ENCODE measurements around the gene TAC3. TPM values are rescaled to one million over a fixed set of nuclear protein-coding genes. Genes with fewer than 3 reads are reported as not detected.
A peak's percentile ranks its signal among the peaks of the same experiment; 100 is the strongest.

Gene TAC3
- polyA plus RNA-seq (2013, experiment 1 of 2), result 1.3 TPM
- polyA plus RNA-seq (2013, experiment 2 of 2), result 0.96 TPM

DNA sequence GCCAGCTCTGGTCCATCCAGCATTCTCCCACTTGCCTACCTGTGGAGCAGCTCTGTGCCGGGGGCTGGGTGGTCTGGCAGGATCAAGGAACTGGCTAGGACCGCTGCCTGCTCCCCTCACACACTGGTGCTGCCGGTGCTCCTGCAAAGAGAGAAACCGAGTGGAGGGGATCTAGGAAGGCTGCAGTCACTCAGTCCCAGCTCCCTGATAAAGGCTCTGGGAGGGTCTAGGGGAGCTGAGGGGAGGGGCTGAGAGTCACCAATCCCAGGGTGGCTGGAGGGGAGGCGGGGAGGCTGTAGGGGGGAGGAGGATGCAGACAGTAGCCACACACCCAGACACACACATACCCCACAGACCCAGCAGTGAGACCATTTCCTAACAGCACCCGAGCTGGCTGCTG lies at the start of gene TAC3:
TAC3 (minus strand) TSS at position 182 of the 400 bp plus-strand sequence. CDS start 732 bp downstream, outside the sequence.
- no peak within 1 kb of the TSS for H4K8ac ChIP-seq (ENCODE audit: low read length)
- no peak within 1 kb of the TSS for H2BK5ac ChIP-seq (ENCODE audit: low read depth, low read length, poor library complexity, severe bottlenecking)
- H2BK15ac ChIP-seq (ENCODE audit: low read depth, poor library complexity, severe bottlenecking), result no peak within 1 kb of the TSS
- H3K18ac ChIP-seq (ENCODE audit: low read depth in 1 of 2, low read length in 2 of 2), result no peak within 1 kb of the TSS
- H3K36me3 ChIP-seq (ENCODE audit: control insufficient read depth in 1 of 2, insufficient read depth in 2 of 2, low read depth in 1 of 2, low read length in 2 of 2), result no peaks in the 10 kb centered on the region
- no peak within 1 kb of the TSS for H3K4me2 ChIP-seq (ENCODE audit: low read length, poor library complexity, severe bottlenecking)
- whole genome bisulfite sequencing, result 47% methylated on average over 4 of the region's 6 CpGs
- H3K27me3 ChIP-seq (ENCODE audit: control insufficient read depth in 1 of 2, insufficient read depth in 1 of 2, low read length in 2 of 2), result peaks cover 45 to 49% of the 10 kb centered on the region in 2 experiments
- no peak within 1 kb of the TSS for H3K27ac ChIP-seq (ENCODE audit: low read length, poor library complexity, severe bottlenecking)
- no peak within 1 kb of the TSS for H3K14ac ChIP-seq (ENCODE audit: low read length in 2 of 2)
- H3K79me1 ChIP-seq (replicated peaks; ENCODE audit: low read length, poor library complexity, severe bottlenecking), result no peaks in the 10 kb centered on the region
- H3K4me1 ChIP-seq (ENCODE audit: control insufficient read depth, insufficient read depth, low read depth, low read length), result no peaks in the 10 kb centered on the region
- no peak within 1 kb of the TSS for H3K9ac ChIP-seq (ENCODE audit: low read length)
- no peak within 1 kb of the TSS for H2AK5ac ChIP-seq (ENCODE audit: low read length, severe bottlenecking)
- H4K91ac ChIP-seq (ENCODE audit: low read length), result no peak within 1 kb of the TSS
- no peak within 1 kb of the TSS for H3K4ac ChIP-seq (ENCODE audit: low read depth in 1 of 2, low read length in 2 of 2)
- no peak within 1 kb of the TSS for H2BK120ac ChIP-seq (ENCODE audit: low read depth, low read length)
- no peak within 1 kb of the TSS for H3K4me3 ChIP-seq (ENCODE audit: insufficient read depth in 1 of 2, low read depth in 1 of 2, low read length in 2 of 2)
- H3K23ac ChIP-seq (ENCODE audit: low read length in 2 of 2), result no peak within 1 kb of the TSS
- H2AFZ ChIP-seq (ENCODE audit: low read depth, low read length), result no peak within 1 kb of the TSS
- no peak within 1 kb of the TSS for H2BK12ac ChIP-seq (ENCODE audit: low read length in 2 of 2)
- H3K9me3 ChIP-seq (ENCODE audit: control insufficient read depth, low read length), result no peaks in the 10 kb centered on the region
- no peak for DNase-seq

DNA sequence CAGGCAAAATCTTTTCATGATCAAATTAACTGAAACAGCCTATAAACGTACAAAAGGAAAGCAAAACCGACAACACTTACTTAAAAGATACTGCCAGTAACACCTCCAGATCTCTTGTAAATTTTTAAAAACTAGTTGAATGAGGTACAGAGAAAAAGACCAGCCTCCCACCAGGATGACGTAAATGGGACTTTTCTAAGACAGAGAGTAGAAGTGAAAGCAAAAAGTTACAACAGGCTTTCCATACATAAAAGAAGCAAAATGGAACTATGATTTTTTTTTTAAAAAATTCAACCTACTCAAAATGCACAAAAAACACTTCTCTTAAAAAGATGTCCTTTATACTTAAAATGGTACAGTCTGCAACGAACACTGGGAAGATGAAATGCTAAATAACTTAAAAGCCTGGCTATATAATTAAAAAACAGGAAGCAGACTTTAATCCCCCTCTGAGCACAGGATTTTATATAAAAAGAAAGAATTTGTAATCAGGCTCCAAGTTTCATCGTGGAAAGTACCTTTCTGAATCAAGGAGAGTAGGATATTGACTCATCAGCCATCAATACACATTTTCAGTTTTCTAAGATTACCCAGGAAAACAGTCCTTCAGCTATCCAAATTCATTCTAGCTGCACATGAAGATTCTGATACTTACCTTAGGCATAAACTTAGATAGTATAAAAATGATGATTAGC lies 47.8 kb upstream of the TAC3 start:
- H3K27ac ChIP-seq (ENCODE audit: low read length, poor library complexity, severe bottlenecking), result no peak overlapping the region
- H3K4me2 ChIP-seq (ENCODE audit: low read length, poor library complexity, severe bottlenecking), result no peak overlapping the region
- no peak overlapping the region for H2BK12ac ChIP-seq (ENCODE audit: low read length in 2 of 2)
- no peak overlapping the region for H2BK120ac ChIP-seq (ENCODE audit: low read depth, low read length)
- H3K18ac ChIP-seq (ENCODE audit: low read depth in 1 of 2, low read length in 2 of 2), result no peak overlapping the region
- no peak for DNase-seq
- H3K4me1 ChIP-seq (ENCODE audit: control insufficient read depth, insufficient read depth, low read depth, low read length), result no peaks in the 10 kb centered on the region
- H3K4ac ChIP-seq (ENCODE audit: low read depth in 1 of 2, low read length in 2 of 2), result no peak overlapping the region
- no peak overlapping the region for H2AFZ ChIP-seq (ENCODE audit: low read depth, low read length)
- no peak overlapping the region for H2BK15ac ChIP-seq (ENCODE audit: low read depth, poor library complexity, severe bottlenecking)
- H2AK5ac ChIP-seq (ENCODE audit: low read length, severe bottlenecking), result no peak overlapping the region
- H3K36me3 ChIP-seq (ENCODE audit: control insufficient read depth in 1 of 2, insufficient read depth in 2 of 2, low read depth in 1 of 2, low read length in 2 of 2), result peaks cover 3 to 49% of the 10 kb centered on the region in 2 experiments
- no peak overlapping the region for H3K23ac ChIP-seq (ENCODE audit: low read length in 2 of 2)
- no peak overlapping the region for H2BK5ac ChIP-seq (ENCODE audit: low read depth, low read length, poor library complexity, severe bottlenecking)
- no peaks in the 10 kb centered on the region for H3K79me1 ChIP-seq (replicated peaks; ENCODE audit: low read length, poor library complexity, severe bottlenecking)
- H3K27me3 ChIP-seq (ENCODE audit: control insufficient read depth in 1 of 2, insufficient read depth in 1 of 2, low read length in 2 of 2), result no peaks in the 10 kb centered on the region
- H3K4me3 ChIP-seq (ENCODE audit: insufficient read depth in 1 of 2, low read depth in 1 of 2, low read length in 2 of 2), result peak overlapping the region in 1 of 2 experiments; percentile 49
- WGBS, result 70% methylated on average over 2 of the region's 5 CpGs
- no peak overlapping the region for H3K14ac ChIP-seq (ENCODE audit: low read length in 2 of 2)
- no peaks in the 10 kb centered on the region for H3K9me3 ChIP-seq (ENCODE audit: control insufficient read depth, low read length)
- H3K9ac ChIP-seq (ENCODE audit: low read length), result peak overlapping the region; percentile 76
- H4K91ac ChIP-seq (ENCODE audit: low read length), result no peak overlapping the region
- no peak overlapping the region for H4K8ac ChIP-seq (ENCODE audit: low read length)

DNA sequence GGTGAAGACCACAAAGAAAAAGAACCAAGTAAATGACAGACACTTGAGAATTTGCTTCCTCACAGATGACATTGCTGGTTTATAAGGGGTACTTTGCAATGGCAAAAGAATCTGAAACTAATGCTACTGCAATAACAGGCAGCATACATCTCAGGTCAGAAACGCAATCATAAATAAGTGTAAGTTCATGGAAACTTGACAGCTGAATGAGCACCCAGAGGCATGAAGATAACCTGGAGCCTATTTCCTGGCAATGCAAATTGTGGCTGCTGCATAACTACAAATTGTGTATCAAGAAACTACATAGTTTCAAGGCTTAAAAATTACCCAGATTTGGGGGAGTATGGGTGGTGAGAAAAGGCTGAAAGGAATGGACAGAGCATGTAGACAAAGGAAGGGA lies 42.1 kb upstream of the TAC3 start:
- WGBS, result 100% methylated on average over 1 of the region's 1 CpG
- Histone ChIP-seq H3K4ac (ENCODE audit: low read depth in 1 of 2, low read length in 2 of 2) (no peak overlapping the region), H3K9ac (ENCODE audit: low read length) (no peak overlapping the region), H3K27ac (ENCODE audit: low read length, poor library complexity, severe bottlenecking) (no peak overlapping the region), H4K91ac (ENCODE audit: low read length) (no peak overlapping the region), H3K4me1 (ENCODE audit: control insufficient read depth, insufficient read depth, low read depth, low read length) (no peaks in the 10 kb centered on the region), H3K14ac (ENCODE audit: low read length in 2 of 2) (no peak overlapping the region), H3K4me2 (ENCODE audit: low read length, poor library complexity, severe bottlenecking) (no peak overlapping the region), H3K18ac (ENCODE audit: low read depth in 1 of 2, low read length in 2 of 2) (no peak overlapping the region), H2BK5ac (ENCODE audit: low read depth, low read length, poor library complexity, severe bottlenecking) (no peak overlapping the region), H3K27me3 (ENCODE audit: control insufficient read depth in 1 of 2, insufficient read depth in 1 of 2, low read length in 2 of 2) (no peaks in the 10 kb centered on the region), H3K23ac (ENCODE audit: low read length in 2 of 2) (no peak overlapping the region), H3K4me3 (ENCODE audit: insufficient read depth in 1 of 2, low read depth in 1 of 2, low read length in 2 of 2) (no peak overlapping the region), H2AFZ (ENCODE audit: low read depth, low read length) (no peak overlapping the region), H2BK120ac (ENCODE audit: low read depth, low read length) (no peak overlapping the region), H3K79me1 (replicated peaks; ENCODE audit: low read length, poor library complexity, severe bottlenecking) (no peaks in the 10 kb centered on the region), H2AK5ac (ENCODE audit: low read length, severe bottlenecking) (no peak overlapping the region), H3K9me3 (ENCODE audit: control insufficient read depth, low read length) (no peaks in the 10 kb centered on the region), H3K36me3 (ENCODE audit: control insufficient read depth in 1 of 2, insufficient read depth in 2 of 2, low read depth in 1 of 2, low read length in 2 of 2) (peaks cover 6 to 52% of the 10 kb centered on the region in 2 experiments), H4K8ac (ENCODE audit: low read length) (no peak overlapping the region), H2BK15ac (ENCODE audit: low read depth, poor library complexity, severe bottlenecking) (no peak overlapping the region), H2BK12ac (ENCODE audit: low read length in 2 of 2) (no peak overlapping the region)
- DNase-seq, result no peak

DNA sequence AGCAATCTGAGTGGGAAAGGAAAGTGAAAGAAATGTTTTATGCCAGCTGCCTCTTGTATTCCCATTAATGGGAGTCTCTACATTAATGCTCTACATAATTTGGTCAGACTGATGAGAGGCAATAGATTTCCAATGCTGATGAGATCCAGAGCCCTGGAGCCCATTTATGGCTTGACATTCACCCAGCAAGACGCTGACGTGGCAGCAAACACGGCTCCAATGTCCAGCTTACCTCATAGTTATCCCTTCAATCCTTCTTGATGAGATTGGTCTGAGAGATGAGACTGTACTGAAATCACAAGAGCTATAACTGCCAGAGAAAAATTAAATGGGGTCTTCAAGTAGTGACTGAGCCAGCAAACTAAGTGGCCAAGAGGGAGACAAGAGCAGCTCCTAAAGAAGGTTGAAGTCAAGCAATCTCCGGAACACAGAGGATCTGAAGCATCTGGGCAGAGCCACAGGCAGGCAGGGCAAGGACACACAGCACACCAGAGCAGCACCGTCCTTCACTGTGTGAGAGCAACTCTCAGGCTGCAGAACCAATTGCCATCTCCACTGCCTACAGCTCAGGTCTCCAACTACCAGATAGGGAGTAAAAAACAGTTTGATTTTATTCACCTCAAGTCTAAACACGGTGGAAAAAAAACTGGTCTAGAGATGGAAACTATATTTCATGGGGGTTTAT lies 40.9 kb upstream of the TAC3 start:
- no peak overlapping the region for H3K4ac ChIP-seq (ENCODE audit: low read depth in 1 of 2, low read length in 2 of 2)
- no peak overlapping the region for H4K91ac ChIP-seq (ENCODE audit: low read length)
- no peak overlapping the region for H3K4me2 ChIP-seq (ENCODE audit: low read length, poor library complexity, severe bottlenecking)
- no peak overlapping the region for H3K23ac ChIP-seq (ENCODE audit: low read length in 2 of 2)
- no peak overlapping the region for H2BK120ac ChIP-seq (ENCODE audit: low read depth, low read length)
- no peak overlapping the region for H3K18ac ChIP-seq (ENCODE audit: low read depth in 1 of 2, low read length in 2 of 2)
- H3K4me3 ChIP-seq (ENCODE audit: insufficient read depth in 1 of 2, low read depth in 1 of 2, low read length in 2 of 2), result no peak overlapping the region
- WGBS, result 100% methylated on average over 2 of the region's 6 CpGs
- H2AK5ac ChIP-seq (ENCODE audit: low read length, severe bottlenecking), result no peak overlapping the region
- DNase-seq, result no peak
- no peaks in the 10 kb centered on the region for H3K9me3 ChIP-seq (ENCODE audit: control insufficient read depth, low read length)
- H4K8ac ChIP-seq (ENCODE audit: low read length), result no peak overlapping the region
- no peak overlapping the region for H2BK15ac ChIP-seq (ENCODE audit: low read depth, poor library complexity, severe bottlenecking)
- peaks cover 5 to 46% of the 10 kb centered on the region in 2 experiments for H3K36me3 ChIP-seq (ENCODE audit: control insufficient read depth in 1 of 2, insufficient read depth in 2 of 2, low read depth in 1 of 2, low read length in 2 of 2)
- H3K9ac ChIP-seq (ENCODE audit: low read length), result no peak overlapping the region
- H3K79me1 ChIP-seq (replicated peaks; ENCODE audit: low read length, poor library complexity, severe bottlenecking), result no peaks in the 10 kb centered on the region
- H3K27me3 ChIP-seq (ENCODE audit: control insufficient read depth in 1 of 2, insufficient read depth in 1 of 2, low read length in 2 of 2), result no peaks in the 10 kb centered on the region
- H3K4me1 ChIP-seq (ENCODE audit: control insufficient read depth, insufficient read depth, low read depth, low read length), result no peaks in the 10 kb centered on the region
- no peak overlapping the region for H2BK5ac ChIP-seq (ENCODE audit: low read depth, low read length, poor library complexity, severe bottlenecking)
- no peak overlapping the region for H2AFZ ChIP-seq (ENCODE audit: low read depth, low read length)
- no peak overlapping the region for H3K14ac ChIP-seq (ENCODE audit: low read length in 2 of 2)
- no peak overlapping the region for H2BK12ac ChIP-seq (ENCODE audit: low read length in 2 of 2)
- H3K27ac ChIP-seq (ENCODE audit: low read length, poor library complexity, severe bottlenecking), result no peak overlapping the region

All from mesenchymal stem cell (in vitro differentiated cells and primary cell).